Inflammatory macrophage (primary cell): Measurements from ENCODE around the gene ITPKB.

Source experiments
- DNase-seq, 2 donors: peaks; one replicate each; pipeline ENCODE4 v3.0.0-alpha.2; 2020 to 2022

Gene ITPKB

DNA sequence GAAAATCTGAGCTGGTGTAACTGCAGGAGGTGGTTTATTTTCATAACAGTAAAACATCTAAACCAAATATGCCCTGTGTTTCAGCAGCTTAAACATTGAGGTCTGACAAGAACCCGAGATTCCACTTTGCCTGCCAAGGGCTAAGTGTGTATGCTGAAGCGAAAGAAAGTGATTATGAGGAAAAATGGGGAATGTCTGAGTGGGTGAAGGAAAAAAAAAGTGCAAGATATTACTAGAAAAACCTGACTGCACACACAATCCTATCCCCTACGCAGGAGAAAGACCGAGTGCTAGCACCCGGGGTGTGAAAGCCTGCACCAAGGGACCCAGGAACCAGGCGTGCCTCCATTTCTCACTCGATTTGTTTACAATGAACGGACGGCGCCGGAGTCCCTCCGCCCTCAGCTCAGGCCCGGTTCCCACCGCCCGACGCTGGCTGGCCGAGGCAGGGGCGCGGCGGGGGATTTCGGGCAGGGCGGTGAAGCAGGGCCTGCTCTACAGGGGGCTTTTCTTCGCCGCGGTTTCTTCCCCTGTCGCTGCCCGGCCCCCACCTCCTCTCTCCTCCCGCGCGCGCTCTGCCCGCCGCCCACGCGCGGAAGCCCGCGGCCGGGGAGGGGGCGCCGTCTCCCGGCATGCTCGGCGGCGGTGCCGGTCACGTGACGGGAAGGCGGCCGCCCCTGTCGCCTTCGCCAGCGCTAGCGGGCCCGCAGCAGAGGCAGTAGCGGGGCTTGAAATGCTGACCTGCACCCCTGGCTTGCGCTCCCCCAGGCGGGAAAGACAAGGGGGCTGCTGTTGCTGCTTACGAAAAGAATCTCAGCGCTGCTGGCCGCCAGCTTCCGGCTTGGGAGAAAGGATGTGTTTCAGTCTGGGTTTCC is 35.9 kb downstream of the ITPKB start:
- DNase-seq, result peak; percentile 59 to 77

- peak; percentile 29 to 45 for DNase-seq
Measured at GRCh38 chr1:226702318-226702956, 36.6 kb downstream of the ITPKB start.

GRCh38 chr1:226700861-226701260 is 38.2 kb downstream of the ITPKB start:
- DNase-seq, result no peak

DNA sequence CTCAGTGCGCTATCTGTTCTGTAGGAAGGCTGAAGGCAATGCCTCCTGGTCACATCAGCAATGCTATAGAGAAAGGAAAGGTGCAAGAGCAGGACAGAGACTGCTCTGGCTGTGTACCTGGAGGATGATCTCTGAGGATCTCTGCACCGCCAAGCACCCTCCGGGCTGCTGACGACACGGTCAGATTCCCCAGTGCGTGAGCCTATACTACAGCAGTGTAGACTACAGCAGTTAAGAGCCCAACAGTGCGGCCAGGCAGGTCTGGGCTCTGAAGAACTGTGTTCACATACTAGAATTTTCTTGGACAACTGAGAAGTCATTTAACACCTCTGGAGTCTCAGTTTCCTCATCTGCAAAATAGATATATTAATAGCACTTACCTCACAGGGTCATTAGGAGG is 39.9 kb downstream of the ITPKB start:
- DNase-seq, result no peak

DNA sequence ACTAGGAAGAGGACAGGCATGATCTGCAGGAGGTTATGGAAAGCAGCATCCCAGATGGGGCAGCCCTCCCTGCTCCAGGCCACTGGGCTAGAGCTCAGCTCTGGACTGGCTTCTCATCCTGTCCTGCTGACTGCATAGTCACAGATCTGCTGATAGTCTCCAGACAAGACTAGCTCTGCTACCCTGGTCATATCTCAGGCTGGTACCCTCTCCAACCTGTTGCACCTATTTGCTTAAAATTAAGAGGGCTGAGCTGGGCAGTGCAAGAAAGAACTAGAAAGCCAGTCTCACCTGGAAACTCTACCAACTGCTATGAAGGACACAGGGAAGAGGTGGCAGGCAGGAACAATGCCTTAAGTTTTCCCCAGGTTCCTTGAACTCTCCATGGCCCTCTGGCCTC is 40.4 kb downstream of the ITPKB start:
- no peak for DNase-seq

- DNase-seq, result no peak
Measured at GRCh38 chr1:226697929-226698544, 41.0 kb downstream of the ITPKB start.

DNA sequence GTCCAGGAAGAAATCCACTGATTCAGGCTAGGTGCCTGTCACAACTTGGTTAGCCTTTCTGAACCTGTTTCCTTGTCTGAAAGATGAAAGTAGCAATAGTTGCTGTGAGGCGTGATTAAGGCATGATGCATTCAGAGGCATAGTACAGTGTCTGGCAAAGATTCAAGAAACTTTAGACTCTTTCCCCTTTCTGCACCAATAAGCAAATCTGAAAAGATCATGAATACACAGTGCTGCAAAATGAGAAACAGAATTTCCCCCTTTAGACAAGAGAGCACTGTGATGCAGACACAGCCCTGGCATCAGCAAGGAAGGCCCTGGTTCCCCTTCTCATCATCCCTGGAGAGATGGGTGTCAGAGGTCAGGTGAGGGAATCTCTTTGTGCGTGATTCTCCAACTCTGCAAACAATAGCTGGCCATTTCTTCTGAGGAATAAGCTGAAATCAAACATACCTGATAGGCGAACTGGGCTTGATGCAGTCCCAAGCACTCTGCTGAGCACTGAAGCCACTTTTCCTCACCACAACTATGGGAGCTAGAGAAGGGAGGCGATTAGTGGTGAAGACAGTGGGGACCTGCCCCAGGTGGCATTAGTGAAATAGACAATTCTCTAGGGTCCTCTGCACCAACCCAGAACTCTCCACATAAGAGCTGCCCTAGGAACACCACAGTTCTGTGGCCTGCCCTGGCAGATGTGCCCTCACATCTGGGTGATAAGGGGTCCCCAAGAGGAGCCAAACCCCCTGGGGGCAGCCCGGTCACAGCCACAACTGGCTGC is 41.7 kb downstream of the ITPKB start:
- DNase-seq, result no peak

DNA sequence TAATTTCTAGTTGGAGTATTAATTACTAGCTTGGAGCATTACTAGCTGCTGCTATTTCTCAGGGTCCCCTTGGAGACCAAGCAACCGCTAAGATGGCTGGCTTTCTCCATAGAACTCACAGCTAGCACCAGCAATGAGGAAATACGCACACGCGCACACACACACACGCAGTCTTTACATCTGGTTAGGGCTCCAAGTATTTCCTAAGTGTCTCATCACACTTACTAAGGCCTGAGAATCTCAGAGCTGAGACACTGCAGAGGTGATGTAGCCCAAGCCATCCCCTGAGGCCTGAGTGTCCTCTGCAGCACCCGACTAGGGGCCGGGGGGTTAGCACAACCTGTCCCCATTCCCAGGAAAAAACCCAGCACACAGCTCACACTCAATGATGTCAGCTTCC is 42.5 kb downstream of the ITPKB start:
- no peak for DNase-seq

DNA sequence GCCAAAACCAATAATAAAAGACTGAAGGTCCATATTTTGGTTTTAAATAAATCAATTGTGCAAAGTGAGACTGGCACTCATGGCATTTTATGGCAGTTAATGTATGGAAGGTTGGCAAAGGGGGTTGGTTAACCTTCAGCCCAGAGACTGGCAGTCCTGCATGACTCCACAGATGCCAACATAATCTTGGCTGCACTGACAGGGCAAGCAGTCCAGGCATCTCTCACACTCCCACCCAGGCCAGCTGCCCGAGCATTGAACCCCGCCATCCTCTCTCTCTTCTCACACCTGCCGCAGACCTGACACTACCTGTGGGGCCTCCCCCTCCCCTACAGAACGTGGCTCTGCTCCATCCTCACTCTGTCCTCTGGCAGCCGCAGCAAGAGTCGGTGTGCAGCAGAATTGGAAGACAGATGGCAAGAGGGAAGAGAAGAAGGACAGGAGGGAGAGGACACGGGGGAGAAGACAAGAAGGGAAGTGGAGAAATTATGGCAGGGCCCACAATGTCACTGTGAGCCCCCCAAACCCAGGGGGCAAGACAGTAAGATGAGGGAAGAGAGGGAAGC is 43.7 kb downstream of the ITPKB start:
- no peak for DNase-seq

GRCh38 chr1:226692823-226693222 is 46.3 kb downstream of the ITPKB start:
- no peak for DNase-seq

- DNase-seq, result no peak
Measured at GRCh38 chr1:226692051-226692792, 46.9 kb downstream of the ITPKB start.

GRCh38 chr1:226691247-226691646 is 47.8 kb downstream of the ITPKB start:
- no peak for DNase-seq

- DNase-seq, result no peak
Measured at GRCh38 chr1:226690460-226690982, 48.6 kb downstream of the ITPKB start.

DNA sequence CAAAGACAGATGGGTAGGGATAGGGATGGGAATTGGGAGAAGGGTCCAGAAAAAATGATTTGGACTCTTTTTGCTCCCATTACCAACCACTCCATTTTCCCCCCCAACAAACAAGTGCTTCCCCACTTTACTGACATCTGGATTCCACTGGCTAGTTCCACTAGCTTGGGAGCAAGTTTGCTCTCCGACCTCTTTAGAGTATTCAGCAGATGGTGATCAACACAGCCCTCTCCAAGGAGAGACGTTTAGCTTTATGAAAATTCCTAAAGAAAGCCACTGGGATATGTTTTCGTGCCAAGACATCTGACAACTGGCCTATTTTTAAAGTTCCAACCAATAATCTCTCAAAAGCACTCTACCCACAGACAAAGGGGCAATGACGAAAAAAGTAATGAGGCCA is 50.3 kb downstream of the ITPKB start:
- DNase-seq, result no peak

- DNase-seq, result no peak
Measured at GRCh38 chr1:226688056-226688748, 50.9 kb downstream of the ITPKB start.

- DNase-seq, result no peak
Measured at GRCh38 chr1:226687426-226687825, 51.7 kb downstream of the ITPKB start.

GRCh38 chr1:226686440-226687425 is 52.3 kb downstream of the ITPKB start:
- DNase-seq, result no peak

- no peak for DNase-seq
Measured at GRCh38 chr1:226685196-226685820, 53.8 kb downstream of the ITPKB start.

GRCh38 chr1:226684026-226684425 is 55.1 kb downstream of the ITPKB start:
- no peak for DNase-seq
